Right lobe of liver (tissue), 4 donors: ENCODE results near the gene EIF2B1.

Experiments
- CTCF ChIP-seq, 4 donors: fragments of 200-600 bp in 3 of 4; fragments of 450-650 bp in 1 of 4; IDR thresholded peaks; one replicate each; pipeline versions ENCODE4 v1.5.1 to v1.8.0; 2016 to 2022; ENCODE audit warnings: antibody characterized with exemption in 4 of 4, mild to moderate bottlenecking in 2 of 4
- POLR2A ChIP-seq: fragments of 450-650 bp; IDR thresholded peaks from one replicate; pipeline ENCODE4 v1.6.1; 2017; ENCODE audit warnings: antibody characterized with exemption, mild to moderate bottlenecking
- donor health status: DM: no; HTN: no; CAD: no.
- donor health status: DM: no; HTN: no; CAD: no.
- donor health status: DM: no; HTN: yes; CAD: no.

GRCh38 chr12:123617580-123617979 lies 15.9 kb downstream of the EIF2B1 start:
- TF ChIP-seq CTCF (IDR thresholded peaks at IDR 0.05) (no peak), POLR2A (no peak)
